Fibroblast of peridontal ligament (primary cell): ENCODE results near the gene FHIT.

ENCODE experiments used
- DNase-seq: peaks from one replicate; pipeline ENCODE4 v3.0.0-alpha.2; 2010; ENCODE audit errors: extremely low read depth

The FHIT gene

DNA sequence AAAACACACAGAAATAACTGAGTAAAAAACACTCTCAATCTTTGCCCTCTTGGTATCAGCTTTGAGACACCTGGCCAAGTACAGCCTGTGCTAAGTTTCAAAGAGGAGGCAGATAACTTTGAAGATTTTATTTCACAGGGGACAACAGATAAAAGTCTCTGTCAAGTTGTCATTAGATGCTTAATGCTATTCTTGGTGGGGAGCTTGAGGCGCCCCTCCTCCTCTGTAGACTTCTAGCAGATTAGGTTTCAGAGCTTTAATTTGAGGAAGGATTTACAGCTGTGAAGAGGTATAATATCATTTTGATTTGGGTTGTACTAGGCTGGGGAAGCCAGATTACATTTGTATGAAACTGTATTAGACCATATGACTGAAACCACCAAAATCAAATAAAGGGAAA is 620.3 kb downstream of the FHIT start:
- no peak for DNase-seq

GRCh38 chr3:60629816-60630215 is 621.4 kb downstream of the FHIT start:
- DNase-seq: no peak

DNA sequence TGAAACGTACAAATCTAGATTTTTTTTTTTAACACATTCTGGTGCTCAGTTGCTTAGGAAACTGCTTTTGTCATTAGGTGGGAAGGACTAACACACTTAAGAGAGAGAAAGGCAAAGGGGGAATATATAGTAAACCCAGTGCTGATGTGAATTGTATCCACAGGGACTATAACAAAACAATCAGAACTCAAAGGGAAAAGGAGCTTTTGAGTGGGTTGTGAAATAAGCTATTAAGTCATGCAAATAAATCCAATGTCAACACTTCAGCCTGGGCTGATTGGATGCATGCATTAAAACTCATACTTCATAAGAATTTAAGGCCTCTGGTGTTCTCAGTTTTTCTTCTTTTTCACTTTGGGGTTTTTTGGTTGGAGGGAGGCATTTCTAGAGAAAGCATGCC is 628.9 kb downstream of the FHIT start:
- DNase-seq: no peak

- no peak for DNase-seq
These were observed 634.1 kb downstream of the FHIT start for GRCh38 chr3:60617188-60617587.

DNA sequence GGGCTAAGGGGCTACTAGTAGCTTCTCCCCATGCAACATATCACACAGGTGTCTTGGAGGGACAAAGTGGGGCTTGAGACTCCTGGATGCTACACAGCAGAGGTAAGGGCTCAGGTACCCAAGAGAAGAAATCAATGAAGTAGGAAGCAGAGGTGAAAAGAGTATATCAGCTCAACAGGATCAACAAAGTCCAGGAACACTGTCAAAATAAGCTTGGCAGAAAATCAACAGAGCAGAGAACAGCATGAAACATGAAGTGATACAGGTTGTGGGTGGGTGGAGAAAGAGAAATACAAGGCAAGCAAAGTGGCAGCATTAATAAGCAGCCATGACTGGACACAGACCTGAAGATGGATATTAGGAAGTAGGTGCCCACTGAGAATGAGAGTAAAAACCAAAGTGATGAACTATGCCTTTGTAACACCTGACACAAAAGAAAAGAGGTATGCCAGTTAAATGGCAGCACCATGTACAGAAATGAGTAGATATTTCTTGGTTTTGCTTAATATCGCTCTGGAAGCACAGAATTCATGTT is 637.4 kb downstream of the FHIT start:
- DNase-seq: no peak

GRCh38 chr3:60610441-60611112 is 640.7 kb downstream of the FHIT start:
- peak; percentile 7 for DNase-seq

GRCh38 chr3:60609446-60609845 is 641.8 kb downstream of the FHIT start:
- DNase-seq: no peak

DNA sequence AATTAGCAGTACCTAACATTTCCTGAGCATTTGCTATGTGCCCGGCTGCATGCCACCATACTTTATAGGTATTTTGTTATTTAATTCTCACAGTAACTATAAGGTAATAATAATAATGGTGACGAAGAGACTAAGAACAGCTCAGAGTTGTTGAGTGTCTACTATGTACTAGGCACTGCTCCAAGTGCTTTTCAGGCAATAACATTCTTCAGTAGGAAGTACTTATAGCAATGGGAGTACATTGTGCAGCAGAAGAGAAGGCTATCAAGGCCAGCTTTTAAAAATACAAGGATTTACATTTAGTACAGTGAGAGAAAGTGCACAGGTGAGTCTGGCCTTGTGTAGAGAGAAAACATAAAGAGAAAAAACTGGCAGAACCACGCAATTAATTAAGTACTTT is 647.4 kb downstream of the FHIT start:
- DNase-seq: no peak

DNA sequence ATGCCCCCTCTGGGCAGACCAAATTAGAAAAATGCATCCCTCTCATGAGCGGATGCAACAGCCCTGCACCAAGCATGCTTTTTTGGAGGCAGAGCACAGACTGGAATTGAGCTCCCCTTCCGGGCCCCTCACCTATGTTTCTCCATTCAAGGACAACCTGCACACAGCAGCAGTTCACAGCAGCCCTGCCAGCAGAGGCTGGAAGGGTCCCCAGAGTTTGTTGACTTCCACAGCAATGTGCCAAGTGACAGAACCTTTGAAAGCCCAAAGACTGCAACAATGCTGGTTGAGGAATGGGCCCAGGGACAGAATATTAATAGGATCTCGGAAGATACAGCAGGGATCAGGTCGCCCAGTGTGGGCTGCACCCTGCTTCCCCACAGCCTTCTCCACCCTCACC is 650.4 kb downstream of the FHIT start:
- no peak for DNase-seq

DNA sequence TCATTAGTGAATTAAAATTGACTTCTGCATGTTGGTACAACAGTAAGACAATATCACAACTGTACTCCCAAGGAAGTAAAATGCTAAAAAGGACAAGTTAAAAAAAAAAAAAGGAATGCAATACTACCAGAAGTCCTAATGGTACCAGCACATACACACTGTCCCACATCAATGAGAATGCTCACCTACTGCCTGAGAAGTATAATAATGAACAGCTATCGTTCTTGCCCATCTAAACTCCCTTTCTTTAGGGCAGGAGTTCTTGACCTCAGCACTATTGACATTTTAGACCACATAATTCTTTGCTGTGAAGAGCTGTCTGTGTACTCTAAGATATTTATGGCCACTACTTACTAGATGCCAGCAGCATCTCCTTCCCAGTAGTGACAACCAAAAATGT is 651.7 kb downstream of the FHIT start:
- no peak for DNase-seq

- DNase-seq: peak; percentile 16
These were observed 652.6 kb downstream of the FHIT start for GRCh38 chr3:60598671-60599070.

DNA sequence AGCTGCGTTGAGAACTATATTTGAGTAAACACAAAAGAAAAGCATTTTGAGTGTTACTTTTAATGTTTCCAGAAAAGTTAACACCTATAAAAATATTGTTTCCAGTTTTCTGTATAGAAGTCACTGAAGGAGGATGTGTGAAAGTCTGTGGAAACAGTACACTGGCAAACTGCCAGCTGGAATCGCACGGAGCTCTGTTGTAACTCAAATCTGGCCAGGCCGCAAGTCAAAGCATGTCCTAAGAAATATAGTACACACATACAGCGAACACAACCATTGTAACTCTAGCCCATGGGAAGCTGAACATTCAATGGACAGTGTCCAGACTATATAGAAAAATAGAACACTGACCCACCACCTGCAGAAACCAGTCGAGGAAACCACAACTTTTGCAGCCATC is 657.2 kb downstream of the FHIT start:
- DNase-seq: no peak

GRCh38 chr3:60591267-60591666 is 660.0 kb downstream of the FHIT start:
- no peak for DNase-seq

GRCh38 chr3:60588806-60589205 is 662.4 kb downstream of the FHIT start:
- no peak for DNase-seq

- DNase-seq: no peak
These were observed 665.3 kb downstream of the FHIT start for GRCh38 chr3:60585918-60586317.

- DNase-seq: peak; percentile 1
These were observed 667.0 kb downstream of the FHIT start for GRCh38 chr3:60584250-60584649.

GRCh38 chr3:60582288-60582687 is 669.0 kb downstream of the FHIT start:
- no peak for DNase-seq

- DNase-seq: no peak
These were observed 670.4 kb downstream of the FHIT start for GRCh38 chr3:60580809-60581208.

GRCh38 chr3:60579734-60580133 is 671.5 kb downstream of the FHIT start:
- peak; percentile 38 for DNase-seq

GRCh38 chr3:60578936-60579335 is 672.3 kb downstream of the FHIT start:
- DNase-seq: no peak

- no peak for DNase-seq
These were observed 673.7 kb downstream of the FHIT start for GRCh38 chr3:60577601-60578000.

DNA sequence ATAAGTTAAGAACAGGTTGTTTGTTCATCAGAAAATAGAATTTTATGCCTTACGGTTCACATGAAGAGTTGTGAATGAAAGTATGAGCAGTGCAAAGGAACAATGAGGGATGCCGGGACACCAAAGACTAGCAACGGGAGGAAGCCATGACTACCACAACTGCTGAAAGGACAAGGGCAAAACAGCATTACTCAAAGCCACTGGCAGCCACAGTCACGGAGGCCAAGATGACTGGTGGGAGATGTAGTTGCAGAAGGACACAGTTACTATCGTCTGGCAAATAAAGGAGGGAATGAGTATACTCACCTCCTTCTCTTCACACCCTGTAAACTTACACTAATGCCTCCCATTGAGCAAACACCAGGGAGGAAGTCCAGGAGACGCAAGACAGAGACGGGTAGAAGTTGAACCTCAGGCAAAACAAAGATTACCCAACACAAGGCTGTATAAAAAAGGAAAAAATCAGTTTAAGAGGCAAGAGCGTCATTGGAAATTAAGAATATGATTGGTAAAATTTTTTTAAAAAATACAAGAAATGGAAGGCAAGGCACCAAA is 675.5 kb downstream of the FHIT start:
- no peak for DNase-seq

- DNase-seq: no peak
These were observed 677.0 kb downstream of the FHIT start for GRCh38 chr3:60574046-60574769.
